ENCODE measurements around the gene POGK.

DNA sequence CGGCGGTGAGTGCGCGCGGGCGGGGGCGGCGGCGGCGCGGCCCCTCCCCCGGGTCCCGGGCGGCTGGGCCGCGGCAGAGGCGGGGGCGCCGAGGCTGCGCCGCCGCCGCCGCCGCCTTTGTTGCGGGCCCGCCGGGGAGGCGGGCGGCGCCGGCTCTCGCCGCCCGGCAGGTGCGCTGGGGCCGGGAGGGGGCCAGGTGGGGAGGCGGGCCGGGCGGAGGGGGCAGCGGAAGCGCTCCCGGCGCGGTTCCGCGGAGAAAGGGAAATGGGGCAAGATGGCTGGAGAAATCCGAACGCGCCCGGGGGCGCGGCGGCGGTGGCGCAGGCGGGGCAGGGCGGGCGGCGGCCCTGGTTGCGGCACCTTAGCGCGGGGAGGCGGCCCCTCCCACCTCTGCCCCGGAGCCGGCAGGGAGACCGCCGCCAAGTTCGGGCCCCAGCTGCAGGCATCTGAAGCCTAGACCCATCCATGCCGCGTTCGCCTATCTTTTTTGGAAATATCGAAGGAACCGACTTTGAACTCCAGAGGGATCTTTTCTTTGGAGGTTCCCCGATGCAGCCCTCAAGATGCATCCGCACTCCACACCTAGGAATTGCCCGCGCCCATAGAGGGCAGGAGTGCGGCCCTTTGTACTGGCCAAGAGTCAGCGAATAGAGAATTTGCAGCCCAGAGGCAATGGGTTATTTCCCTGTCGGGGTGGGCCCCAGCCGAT lies 479 bp downstream of the POGK start:
- TF ChIP-seq, protein P1, sequence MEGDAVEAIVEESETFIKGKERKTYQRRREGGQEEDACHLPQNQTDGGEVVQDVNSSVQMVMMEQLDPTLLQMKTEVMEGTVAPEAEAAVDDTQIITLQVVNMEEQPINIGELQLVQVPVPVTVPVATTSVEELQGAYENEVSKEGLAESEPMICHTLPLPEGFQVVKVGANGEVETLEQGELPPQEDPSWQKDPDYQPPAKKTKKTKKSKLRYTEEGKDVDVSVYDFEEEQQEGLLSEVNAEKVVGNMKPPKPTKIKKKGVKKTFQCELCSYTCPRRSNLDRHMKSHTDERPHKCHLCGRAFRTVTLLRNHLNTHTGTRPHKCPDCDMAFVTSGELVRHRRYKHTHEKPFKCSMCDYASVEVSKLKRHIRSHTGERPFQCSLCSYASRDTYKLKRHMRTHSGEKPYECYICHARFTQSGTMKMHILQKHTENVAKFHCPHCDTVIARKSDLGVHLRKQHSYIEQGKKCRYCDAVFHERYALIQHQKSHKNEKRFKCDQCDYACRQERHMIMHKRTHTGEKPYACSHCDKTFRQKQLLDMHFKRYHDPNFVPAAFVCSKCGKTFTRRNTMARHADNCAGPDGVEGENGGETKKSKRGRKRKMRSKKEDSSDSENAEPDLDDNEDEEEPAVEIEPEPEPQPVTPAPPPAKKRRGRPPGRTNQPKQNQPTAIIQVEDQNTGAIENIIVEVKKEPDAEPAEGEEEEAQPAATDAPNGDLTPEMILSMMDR (IDR thresholded peaks at IDR 0.05; ENCODE audit: low read depth, low read length) = peak; percentile 44
- no peak for TF ChIP-seq EZH2phosphoT487 (IDR thresholded peaks at IDR 0.05; ENCODE audit: low read depth)

Measured in OCI-LY3 (cell line).